ENCODE measurements around the gene SLC44A3.
"Not testable (repeated sequence)": the region's sequence is repeated elsewhere in the genome, so short reads cannot be mapped to it uniquely, and the experiment has no call there.

Gene SLC44A3

DNA sequence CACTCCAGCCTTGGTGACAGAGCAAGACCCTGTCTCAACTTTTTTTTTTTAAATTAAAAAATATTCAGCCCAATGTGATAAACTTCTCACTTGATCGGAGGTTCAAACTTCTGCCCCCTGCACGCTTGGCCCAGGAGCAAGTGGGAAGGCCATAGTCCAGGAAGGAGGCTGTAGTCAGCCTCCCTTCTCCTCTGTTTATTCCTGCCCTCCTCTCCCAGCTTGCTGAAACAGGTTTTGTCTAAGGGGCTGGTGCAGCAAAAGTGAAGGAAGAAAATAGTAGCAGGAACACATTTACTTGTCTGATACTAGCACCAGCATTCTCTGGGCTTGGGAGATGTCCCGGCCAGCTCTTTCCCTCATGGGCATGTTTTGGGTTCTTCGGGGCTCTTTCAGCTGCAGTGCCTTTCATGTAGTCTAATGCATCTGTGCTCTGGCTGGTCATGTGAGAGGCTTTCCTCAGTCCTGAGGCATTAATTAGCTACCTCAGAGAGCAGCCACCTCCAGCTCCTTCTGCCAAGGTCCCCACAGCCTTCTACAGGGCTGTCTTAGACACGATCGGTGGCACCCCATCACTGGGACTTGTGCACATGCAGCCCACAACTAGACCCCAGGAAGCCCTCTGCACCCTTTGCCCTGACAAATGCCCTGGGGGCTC, 12.9 kb downstream of the SLC44A3 start:
- no peak for TF ChIP-seq CTCF (IDR thresholded peaks at IDR 0.05)
- H3K27ac ChIP-seq: no peak overlapping the region

- no peak for TF ChIP-seq CTCF (IDR thresholded peaks at IDR 0.05)
- TF ChIP-seq ZFX (IDR thresholded peaks at IDR 0.05; ENCODE audit: borderline replicate concordance): no peak
- H3K27ac ChIP-seq: no peak overlapping the region
Measured at GRCh38 chr1:94836891-94837290, 16.7 kb downstream of the SLC44A3 start.

DNA sequence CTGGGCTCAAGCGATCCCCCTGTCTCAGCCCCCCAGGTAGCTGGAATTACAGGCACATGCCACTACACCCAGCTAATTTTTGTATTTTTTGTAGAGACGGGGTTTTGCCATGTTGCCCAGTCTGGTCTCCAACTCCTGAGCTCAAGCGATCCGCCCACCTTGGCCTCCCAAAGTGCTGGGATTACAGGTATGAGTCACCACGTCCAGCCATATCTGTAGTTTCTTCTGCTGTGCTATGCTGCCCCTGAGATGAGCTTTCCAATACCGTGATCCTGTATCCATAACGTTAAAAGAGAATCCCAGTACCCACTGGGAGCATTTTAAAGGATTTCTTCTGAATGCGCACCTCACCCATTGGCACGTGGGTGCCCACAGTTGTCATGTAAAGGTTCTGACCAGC, 20.2 kb downstream of the SLC44A3 start:
- H3K27ac ChIP-seq: not testable (repeated sequence)

DNA sequence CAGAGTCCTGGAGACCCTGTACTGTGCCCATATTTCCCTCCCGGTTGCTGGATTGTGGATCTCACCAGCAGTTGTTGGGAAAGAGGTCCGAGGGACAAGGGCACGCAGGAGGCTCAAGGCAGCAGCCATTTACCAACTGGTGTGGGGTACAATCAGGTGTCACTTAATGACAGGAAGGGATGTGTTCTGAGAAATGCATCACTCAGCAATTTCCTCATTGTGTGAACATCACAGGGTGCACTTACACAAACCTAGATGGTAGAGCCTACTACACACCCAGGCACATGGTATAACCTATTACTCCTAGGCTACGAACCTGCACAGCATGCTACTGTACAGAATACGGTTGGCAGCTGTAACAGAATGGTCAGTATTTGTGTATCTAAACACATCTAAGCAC, 20.7 kb downstream of the SLC44A3 start:
- no peak overlapping the region for H3K27ac ChIP-seq
- TF ChIP-seq CTCF (IDR thresholded peaks at IDR 0.05): no peak
- TF ChIP-seq ZFX (IDR thresholded peaks at IDR 0.05; ENCODE audit: borderline replicate concordance): no peak

DNA sequence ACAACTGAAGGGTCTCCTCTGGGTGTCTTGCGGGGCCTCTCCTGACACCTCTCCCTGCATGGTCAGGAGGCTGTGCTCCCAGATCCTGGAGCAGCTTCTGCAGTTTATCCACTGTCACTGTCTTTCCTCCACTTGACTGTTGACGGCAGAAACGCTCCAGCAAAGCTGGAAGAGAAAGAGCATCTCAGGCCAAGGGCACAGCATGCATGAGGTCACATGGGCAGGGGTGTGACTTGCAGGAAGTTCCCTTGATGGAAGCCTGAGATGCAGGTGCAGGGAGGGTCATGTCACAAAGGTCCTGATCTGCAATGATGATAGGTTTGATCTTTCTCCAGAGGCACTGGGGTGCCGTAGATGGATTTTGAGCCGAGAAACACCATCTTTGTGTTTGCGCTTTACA, 23.3 kb downstream of the SLC44A3 start:
- no peak overlapping the region for H3K27ac ChIP-seq
- TF ChIP-seq CTCF (IDR thresholded peaks at IDR 0.05) (no peak), ZFX (IDR thresholded peaks at IDR 0.05; ENCODE audit: borderline replicate concordance) (no peak)

- no peak for TF ChIP-seq CTCF (IDR thresholded peaks at IDR 0.05)
- H3K27ac ChIP-seq: no peak overlapping the region
Measured at GRCh38 chr1:94843846-94844245, 23.7 kb downstream of the SLC44A3 start.

GRCh38 chr1:94846308-94846707, 26.2 kb downstream of the SLC44A3 start:
- H3K27ac ChIP-seq: no peak overlapping the region
- TF ChIP-seq CTCF (IDR thresholded peaks at IDR 0.05) (no peak), ZFX (IDR thresholded peaks at IDR 0.05; ENCODE audit: borderline replicate concordance) (no peak)

DNA sequence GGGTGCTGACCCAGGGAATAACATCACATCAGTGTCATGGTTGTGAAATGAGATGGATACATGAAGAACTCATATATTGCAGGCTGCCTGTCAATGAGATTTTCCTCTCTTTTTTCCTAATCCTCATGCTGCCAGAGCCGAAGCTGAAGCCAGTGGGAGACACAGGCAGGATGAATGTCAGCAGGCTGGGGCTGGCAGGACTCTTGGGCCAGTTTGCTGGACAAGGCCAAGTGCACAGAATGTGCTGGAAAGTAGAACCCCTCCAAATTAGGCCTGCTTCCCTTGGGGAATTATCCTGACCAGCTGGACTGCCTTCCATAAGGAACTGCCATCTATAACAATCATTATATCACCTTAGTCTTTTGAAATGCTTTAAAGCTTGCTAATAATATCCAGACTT, 31.4 kb downstream of the SLC44A3 start:
- H3K27ac ChIP-seq: no peak overlapping the region
- TF ChIP-seq CTCF (IDR thresholded peaks at IDR 0.05): no peak
